GM12865 (cell line): ENCODE measurements around the gene MGAT5B.

Source experiments
- DNase-seq: peaks from one replicate; pipeline ENCODE4 v3.0.0; 2010; ENCODE audit warnings: low read depth
- H3K4me3 ChIP-seq: 2 replicates; pipeline ENCODE4 v1.5.1; 2011; ENCODE audit warnings: mild to moderate bottlenecking, low read depth, low read length, control low read depth
- TF ChIP-seq, protein P1 (sequence below): IDR thresholded peaks from 2 replicates; pipeline ENCODE4 v1.5.1; 2011; ENCODE audit warnings: low read length, control low read depth, low read depth, inconsistent platforms; ENCODE audit not compliant: insufficient read depth; ENCODE audit errors: missing control alignments

MGAT5B gene

DNA sequence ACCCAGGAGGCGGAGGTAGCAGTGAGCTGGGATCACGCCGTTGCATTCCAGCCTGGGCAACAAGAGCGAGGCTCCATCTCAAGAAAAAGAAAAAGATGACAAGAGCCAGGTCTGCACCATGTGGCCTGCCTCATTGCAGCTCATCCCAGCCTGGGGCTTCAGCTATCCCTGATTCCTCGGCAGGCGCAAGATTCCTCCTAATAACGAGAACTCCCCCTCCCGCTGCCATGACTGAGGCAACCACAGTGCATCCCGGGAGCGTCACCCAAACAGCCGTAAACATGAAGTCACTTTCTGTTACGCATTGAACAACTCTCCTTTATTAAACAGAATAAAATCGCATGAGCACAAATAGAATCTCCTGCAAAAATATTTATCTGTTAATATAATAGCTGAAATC lies 120.6 kb downstream of the MGAT5B start:
- TF ChIP-seq, protein P1, sequence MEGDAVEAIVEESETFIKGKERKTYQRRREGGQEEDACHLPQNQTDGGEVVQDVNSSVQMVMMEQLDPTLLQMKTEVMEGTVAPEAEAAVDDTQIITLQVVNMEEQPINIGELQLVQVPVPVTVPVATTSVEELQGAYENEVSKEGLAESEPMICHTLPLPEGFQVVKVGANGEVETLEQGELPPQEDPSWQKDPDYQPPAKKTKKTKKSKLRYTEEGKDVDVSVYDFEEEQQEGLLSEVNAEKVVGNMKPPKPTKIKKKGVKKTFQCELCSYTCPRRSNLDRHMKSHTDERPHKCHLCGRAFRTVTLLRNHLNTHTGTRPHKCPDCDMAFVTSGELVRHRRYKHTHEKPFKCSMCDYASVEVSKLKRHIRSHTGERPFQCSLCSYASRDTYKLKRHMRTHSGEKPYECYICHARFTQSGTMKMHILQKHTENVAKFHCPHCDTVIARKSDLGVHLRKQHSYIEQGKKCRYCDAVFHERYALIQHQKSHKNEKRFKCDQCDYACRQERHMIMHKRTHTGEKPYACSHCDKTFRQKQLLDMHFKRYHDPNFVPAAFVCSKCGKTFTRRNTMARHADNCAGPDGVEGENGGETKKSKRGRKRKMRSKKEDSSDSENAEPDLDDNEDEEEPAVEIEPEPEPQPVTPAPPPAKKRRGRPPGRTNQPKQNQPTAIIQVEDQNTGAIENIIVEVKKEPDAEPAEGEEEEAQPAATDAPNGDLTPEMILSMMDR: no peak
- DNase-seq: no peak
- H3K4me3 ChIP-seq: no peak overlapping the region

DNA sequence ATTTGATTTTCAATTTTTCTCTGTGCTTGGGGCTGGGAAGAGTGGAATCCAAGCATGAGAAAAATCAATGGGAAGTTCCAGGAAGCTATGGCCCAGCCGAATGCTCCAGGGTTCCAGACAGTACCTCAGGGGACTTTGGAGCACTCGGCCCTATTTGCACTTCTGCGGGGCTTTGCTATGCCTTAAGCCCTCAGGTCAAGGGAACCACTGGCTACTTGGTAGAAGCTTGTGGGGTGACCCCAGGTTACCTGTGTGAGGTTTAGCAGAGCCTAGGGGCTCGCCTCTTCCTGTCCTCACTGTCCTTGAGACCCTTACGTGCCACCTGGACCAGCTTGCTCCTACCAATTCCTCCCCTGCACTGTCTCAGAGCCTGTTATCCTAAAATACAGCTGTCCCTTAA lies 121.3 kb downstream of the MGAT5B start:
- H3K4me3 ChIP-seq: no peak overlapping the region
- DNase-seq: no peak
- TF ChIP-seq, protein P1: no peak

DNA sequence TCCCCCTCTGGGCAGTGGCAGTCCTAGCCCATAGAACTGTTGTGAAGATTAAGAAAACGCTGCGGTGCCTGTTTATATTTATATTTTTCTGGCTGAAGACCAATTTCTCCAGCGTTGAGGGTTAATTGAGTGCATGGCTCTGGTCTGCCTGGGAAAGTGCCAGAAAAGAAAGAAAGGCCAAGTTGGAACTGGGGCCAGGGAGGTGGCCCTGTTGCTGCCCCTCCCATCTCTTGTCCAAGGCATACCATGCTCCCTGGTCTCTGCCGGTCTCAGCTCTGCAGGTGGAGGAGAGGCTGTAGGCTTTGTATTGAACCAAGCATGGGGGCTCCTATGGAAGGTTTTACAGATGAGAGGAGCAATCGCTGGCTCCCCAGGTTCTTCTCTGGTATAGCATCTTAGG lies 124.7 kb downstream of the MGAT5B start:
- TF ChIP-seq, protein P1: no peak
- H3K4me3 ChIP-seq: no peak overlapping the region
- DNase-seq: no peak

DNA sequence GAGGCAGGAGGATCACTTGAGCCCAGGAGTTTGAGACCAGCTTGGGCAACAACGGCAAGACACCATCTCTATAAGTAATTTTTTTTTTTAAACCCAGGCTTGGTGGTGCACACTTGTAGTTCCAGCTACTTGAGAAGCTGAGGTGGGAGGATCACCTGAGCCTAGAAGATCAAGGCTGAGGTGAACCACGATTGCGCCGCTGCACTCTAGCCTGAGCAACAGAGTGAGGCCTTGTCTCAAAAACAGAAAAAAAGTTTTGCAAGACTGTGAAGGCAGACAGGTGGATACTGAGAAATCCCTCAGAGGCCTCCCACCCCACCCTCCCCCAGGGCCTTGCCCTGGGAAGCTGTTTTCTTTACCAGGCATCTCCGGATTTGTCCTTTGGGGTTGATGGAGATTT lies 125.4 kb downstream of the MGAT5B start:
- DNase-seq: no peak
- no peak overlapping the region for H3K4me3 ChIP-seq
- TF ChIP-seq, protein P1: no peak

DNA sequence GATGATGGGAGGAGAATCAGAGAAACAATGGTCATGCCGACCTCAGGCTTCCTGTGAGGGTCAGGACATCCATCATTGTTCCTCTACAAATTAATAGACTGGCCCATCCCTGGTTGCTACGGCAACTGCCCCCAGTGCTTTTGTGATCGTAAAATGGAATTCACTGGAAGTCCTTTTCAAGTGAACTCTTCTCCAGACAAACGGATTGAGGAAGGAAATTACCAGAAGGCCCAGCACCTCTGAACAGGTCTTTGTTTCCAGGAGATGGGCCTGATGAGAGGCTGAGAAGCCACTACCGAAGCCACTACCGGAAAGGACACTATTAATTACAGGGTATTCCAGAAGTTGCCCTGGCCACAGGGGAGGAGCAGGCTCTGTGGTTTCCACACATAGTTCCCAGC lies 126.0 kb downstream of the MGAT5B start:
- no peak overlapping the region for H3K4me3 ChIP-seq
- TF ChIP-seq, protein P1: no peak
- no peak for DNase-seq

DNA sequence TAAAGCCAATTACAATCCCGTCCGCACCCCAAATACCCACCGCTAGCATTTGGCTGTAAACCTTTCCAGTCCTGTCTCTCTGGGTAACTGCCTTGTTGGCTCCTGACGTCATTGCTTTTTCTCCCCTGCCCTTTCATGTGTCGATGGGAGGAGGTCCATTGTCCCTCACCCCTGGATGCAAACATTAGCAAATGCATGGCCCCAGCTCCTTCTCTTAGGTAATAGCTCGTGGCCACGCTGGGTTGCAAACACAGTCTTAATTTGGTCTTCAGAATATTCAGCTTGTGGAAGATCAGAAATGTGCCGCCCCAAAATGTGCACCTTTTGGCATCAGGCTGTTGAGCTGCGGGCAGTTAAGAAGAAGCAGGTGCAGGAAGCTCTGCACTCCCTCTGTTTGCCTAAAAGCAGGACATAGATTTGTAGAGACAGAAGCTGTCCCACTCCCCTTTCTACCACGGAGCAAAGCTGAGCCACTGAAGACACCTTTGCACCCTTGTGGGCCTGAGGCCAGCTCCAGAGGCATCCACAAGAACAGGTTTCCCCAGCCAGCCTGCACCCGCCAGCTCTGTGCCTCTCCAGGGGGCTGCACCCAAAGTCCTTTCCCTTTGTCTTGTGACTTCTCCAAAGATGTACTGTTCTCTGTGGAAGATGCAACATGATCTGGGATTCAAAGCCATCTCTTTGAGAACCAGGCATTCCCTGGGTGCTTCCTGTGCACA lies 127.3 kb downstream of the MGAT5B start:
- TF ChIP-seq, protein P1: no peak
- H3K4me3 ChIP-seq: no peak overlapping the region
- DNase-seq: no peak
